22Rv1 (cell line): ENCODE data around the gene DIP2C.

ENCODE experiments used
- ZFX ChIP-seq: fragments of 450-650 bp; IDR thresholded peaks from 2 replicates; pipeline ENCODE4 v1.6.1; 2017; ENCODE audit warnings: antibody characterized with exemption, borderline replicate concordance
- TF ChIP-seq, protein P1 (sequence below): fragments of 450-650 bp; IDR thresholded peaks from 2 replicates; pipeline ENCODE4 v1.5.1; 2017; ENCODE audit warnings: mild to moderate bottlenecking

DNA sequence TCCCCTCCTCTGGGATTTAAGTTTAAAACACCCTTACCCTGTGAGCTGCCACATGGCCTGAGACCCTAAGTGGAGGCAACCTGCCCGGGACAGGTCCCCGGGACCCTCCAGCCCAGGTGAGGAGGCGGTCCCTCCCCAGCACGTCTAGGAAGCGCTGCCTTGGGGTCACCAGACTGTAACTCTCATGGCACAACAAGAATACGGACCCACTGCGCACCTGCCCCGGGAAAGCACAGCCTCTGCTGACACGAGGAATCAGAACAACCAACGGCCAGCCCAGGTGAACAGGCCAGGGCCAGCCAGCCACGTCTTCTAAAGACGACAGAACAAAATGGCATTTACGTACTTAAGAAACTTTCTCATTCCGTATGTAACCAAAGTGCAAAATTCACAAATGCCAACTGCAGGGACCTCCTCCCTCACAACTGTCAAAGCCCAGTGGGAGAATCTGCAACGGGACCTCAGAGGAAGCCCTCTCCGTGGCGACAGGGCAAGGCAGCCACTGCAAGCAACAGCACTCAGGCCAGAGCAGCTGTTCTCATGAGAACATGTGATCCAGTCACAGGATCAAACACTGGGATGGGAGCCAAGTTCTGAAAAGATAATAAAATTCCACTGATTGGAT, 208.4 kb downstream of the DIP2C start:
- TF ChIP-seq, protein P1, sequence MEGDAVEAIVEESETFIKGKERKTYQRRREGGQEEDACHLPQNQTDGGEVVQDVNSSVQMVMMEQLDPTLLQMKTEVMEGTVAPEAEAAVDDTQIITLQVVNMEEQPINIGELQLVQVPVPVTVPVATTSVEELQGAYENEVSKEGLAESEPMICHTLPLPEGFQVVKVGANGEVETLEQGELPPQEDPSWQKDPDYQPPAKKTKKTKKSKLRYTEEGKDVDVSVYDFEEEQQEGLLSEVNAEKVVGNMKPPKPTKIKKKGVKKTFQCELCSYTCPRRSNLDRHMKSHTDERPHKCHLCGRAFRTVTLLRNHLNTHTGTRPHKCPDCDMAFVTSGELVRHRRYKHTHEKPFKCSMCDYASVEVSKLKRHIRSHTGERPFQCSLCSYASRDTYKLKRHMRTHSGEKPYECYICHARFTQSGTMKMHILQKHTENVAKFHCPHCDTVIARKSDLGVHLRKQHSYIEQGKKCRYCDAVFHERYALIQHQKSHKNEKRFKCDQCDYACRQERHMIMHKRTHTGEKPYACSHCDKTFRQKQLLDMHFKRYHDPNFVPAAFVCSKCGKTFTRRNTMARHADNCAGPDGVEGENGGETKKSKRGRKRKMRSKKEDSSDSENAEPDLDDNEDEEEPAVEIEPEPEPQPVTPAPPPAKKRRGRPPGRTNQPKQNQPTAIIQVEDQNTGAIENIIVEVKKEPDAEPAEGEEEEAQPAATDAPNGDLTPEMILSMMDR, result no peak
- no peak for TF ChIP-seq ZFX
